ENCODE results near the gene FAM124A. TPM values are rescaled to one million over a fixed set of nuclear protein-coding genes. Genes with fewer than 3 reads are reported as not detected.

Gene FAM124A
- total and polyA plus RNA-seq, 10 of the 15 experiments (the other 5 are each of a cell fraction or from before 2014, with no cell fraction given) = not detected

DNA sequence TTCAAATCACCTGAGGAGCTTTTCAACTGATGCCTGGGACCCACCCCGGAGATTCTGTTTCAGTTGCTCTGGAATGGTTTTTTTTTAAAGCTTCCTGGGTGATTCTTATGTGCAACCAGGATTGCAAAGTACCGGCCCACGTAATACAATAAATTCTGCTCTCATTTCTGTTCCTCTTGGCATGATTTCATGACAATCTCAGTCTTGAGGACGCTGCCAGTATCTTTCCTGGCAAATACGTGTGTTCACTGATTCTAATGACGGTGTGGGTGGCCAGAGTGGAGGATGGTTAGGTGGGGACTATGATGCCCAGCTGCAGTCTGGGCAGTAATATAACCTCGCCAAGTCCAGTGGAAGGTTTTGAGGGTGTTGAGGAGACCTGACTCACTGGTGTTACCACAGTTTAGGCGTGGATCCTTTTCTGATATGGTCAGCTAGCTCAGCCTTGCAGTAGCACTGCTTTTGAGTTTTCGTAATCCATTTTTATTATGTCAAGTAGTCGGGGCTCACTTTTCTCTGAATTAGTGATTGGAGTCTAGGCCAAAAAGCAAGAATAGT, 49.4 kb downstream of the FAM124A start:
- Histone ChIP-seq H3K4me2 (ENCODE audit: control insufficient read depth, insufficient read depth) (no peak overlapping the region), H3K9me3 (replicated peaks; ENCODE audit: control insufficient read depth, insufficient read depth, low read length) (no peaks in the 10 kb centered on the region), H3K9ac (ENCODE audit: control insufficient read depth, insufficient read depth, low read length) (no peak overlapping the region), H3K4me3 (no peak overlapping the region), H3K36me3 (ENCODE audit: control insufficient read depth in 2 of 2, insufficient read depth in 2 of 2, low read length in 1 of 2) (no peaks in the 10 kb centered on the region), H4K20me1 (ENCODE audit: control insufficient read depth, insufficient read depth) (no peaks in the 10 kb centered on the region), H3K27ac (ENCODE audit: control insufficient read depth, insufficient read depth) (no peak overlapping the region), H3K27me3 (replicated peaks in 1 of 2; ENCODE audit: control insufficient read depth in 2 of 2, insufficient read depth in 2 of 2, low read length in 1 of 2) (peaks cover 3 to 9% of the 10 kb centered on the region in 2 experiments; a peak in 2 of 4 replicates), H3K4me1 (ENCODE audit: control insufficient read depth, insufficient read depth, low read length) (no peaks in the 10 kb centered on the region), H2AFZ (ENCODE audit: control insufficient read depth, low read depth, low read length) (no peak overlapping the region), H3K79me2 (ENCODE audit: control insufficient read depth, insufficient read depth, low read length) (no peaks in the 10 kb centered on the region)
- ATAC-seq = no peak
- POLR2A ChIA-PET = interaction anchor here (0.5 kb wide), 1 partner anchor 509 kb away, joined by 4 read pairs; no protein-coding TSS in a partner anchor
- no TSS peak for BruUV-seq (replicated peaks)
- CTCF ChIA-PET = interaction anchor here (1.3 kb wide), 1 partner anchor 15 kb away, joined by 3 read pairs; no protein-coding TSS in a partner anchor
- in situ Hi-C loops (cut with MboI) = no loop called here
- SMC1A ChIA-PET (ENCODE audit: uncharacterized antibody, unreplicated experiment) = interaction anchor here (1.0 to 1.5 kb wide), 3 partner anchors 11 to 526 kb away, joined by 3 read pairs; no protein-coding TSS in a partner anchor
- RAD21 ChIA-PET (ENCODE audit: unreplicated experiment) = no interaction called here
- DNase-seq (ENCODE audit: low read depth, low spot score) = no peak
- WGBS (ENCODE audit: insufficient coverage, insufficient replicate concordance, low lambda C conversion rate, missing lambda C conversion rate) = 28% methylated on average over 10 of the region's 10 CpGs
- intact Hi-C loops (cut with micrococcal nuclease; ENCODE audit: unreplicated experiment) = no loop called here
- no peak for FAIRE-seq
- no peak for TF ChIP-seq CTCF (IDR thresholded peaks at IDR 0.05 in 2 of 3, conservative IDR thresholded peaks at IDR 0.05 in 1 of 3; ENCODE audit: control insufficient read depth in 2 of 3, extremely low read depth in 1 of 3, insufficient read depth in 1 of 3, low read depth in 3 of 3, low read length in 3 of 3)

DNA sequence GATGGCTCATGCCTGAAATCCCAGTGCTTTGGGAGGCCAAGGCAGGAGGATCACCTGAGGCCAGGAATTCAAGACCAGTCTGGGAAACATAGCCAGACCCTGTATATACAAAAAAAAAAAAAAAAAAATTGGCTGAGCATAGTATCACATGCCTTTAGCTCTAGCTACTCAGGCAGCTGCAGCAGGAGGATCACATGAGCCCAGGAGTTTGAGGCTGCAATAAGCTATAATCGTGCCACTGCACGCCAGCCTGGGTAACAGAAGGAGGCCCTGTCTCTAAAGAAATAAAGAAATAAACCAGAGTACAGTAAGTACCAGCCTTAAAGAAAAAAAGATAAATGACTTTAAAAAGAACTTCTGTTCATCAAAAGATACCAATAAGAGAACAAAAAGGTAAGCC, 52.9 kb downstream of the FAM124A start:
- FAIRE-seq (no peak), ATAC-seq (no peak), DNase-seq (ENCODE audit: low read depth, low spot score) (no peak)
- Histone ChIP-seq H3K79me2 (ENCODE audit: control insufficient read depth, insufficient read depth, low read length) (no peaks in the 10 kb centered on the region), H3K36me3 (ENCODE audit: control insufficient read depth in 2 of 2, insufficient read depth in 2 of 2, low read length in 1 of 2) (no peaks in the 10 kb centered on the region), H3K4me2 (ENCODE audit: control insufficient read depth, insufficient read depth) (no peak overlapping the region), H3K4me3 (no peak overlapping the region), H3K9ac (ENCODE audit: control insufficient read depth, insufficient read depth, low read length) (no peak overlapping the region), H2AFZ (ENCODE audit: control insufficient read depth, low read depth, low read length) (no peak overlapping the region), H3K27ac (ENCODE audit: control insufficient read depth, insufficient read depth) (no peak overlapping the region), H3K9me3 (replicated peaks; ENCODE audit: control insufficient read depth, insufficient read depth, low read length) (no peaks in the 10 kb centered on the region), H3K27me3 (replicated peaks in 1 of 2; ENCODE audit: control insufficient read depth in 2 of 2, insufficient read depth in 2 of 2, low read length in 1 of 2) (peaks cover 3 to 9% of the 10 kb centered on the region in 2 experiments; a peak in 1 of 4 replicates), H4K20me1 (ENCODE audit: control insufficient read depth, insufficient read depth) (no peaks in the 10 kb centered on the region), H3K4me1 (ENCODE audit: control insufficient read depth, insufficient read depth, low read length) (no peaks in the 10 kb centered on the region)
- WGBS (ENCODE audit: insufficient coverage, insufficient replicate concordance, low lambda C conversion rate, missing lambda C conversion rate) = 32% methylated on average over 2 of the region's 2 CpGs
- intact Hi-C loops (cut with micrococcal nuclease; ENCODE audit: unreplicated experiment) = no loop called here
- SMC1A ChIA-PET (ENCODE audit: uncharacterized antibody, unreplicated experiment) = interaction anchor here (2.4 kb wide), 1 partner anchor 149 kb away, joined by 8 read pairs; no protein-coding TSS in a partner anchor
- POLR2A ChIA-PET = no interaction called here
- in situ Hi-C loops (cut with MboI) = no loop called here
- CTCF ChIA-PET = interaction anchor here (0.6 to 2.6 kb wide), 2 partner anchors 11 to 41 kb away, joined by 4 to 18 read pairs; no protein-coding TSS in a partner anchor
- RAD21 ChIA-PET (ENCODE audit: unreplicated experiment) = interaction anchor here (0.7 kb wide), 1 partner anchor 310 kb away, joined by 3 read pairs; no protein-coding TSS in a partner anchor
- no TSS peak for BruUV-seq (replicated peaks)
- TF ChIP-seq, protein P1, sequence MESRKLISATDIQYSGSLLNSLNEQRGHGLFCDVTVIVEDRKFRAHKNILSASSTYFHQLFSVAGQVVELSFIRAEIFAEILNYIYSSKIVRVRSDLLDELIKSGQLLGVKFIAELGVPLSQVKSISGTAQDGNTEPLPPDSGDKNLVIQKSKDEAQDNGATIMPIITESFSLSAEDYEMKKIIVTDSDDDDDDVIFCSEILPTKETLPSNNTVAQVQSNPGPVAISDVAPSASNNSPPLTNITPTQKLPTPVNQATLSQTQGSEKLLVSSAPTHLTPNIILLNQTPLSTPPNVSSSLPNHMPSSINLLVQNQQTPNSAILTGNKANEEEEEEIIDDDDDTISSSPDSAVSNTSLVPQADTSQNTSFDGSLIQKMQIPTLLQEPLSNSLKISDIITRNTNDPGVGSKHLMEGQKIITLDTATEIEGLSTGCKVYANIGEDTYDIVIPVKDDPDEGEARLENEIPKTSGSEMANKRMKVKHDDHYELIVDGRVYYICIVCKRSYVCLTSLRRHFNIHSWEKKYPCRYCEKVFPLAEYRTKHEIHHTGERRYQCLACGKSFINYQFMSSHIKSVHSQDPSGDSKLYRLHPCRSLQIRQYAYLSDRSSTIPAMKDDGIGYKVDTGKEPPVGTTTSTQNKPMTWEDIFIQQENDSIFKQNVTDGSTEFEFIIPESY (IDR thresholded peaks at IDR 0.05) = no peak
- TF ChIP-seq ZNF622 (IDR thresholded peaks at IDR 0.05) = no peak
- no peak for TF ChIP-seq LARP7 (IDR thresholded peaks at IDR 0.05)
- no peak for TF ChIP-seq ETV6 (conservative IDR thresholded peaks at IDR 0.05 in 1 of 2, IDR thresholded peaks at IDR 0.05 in 1 of 2; ENCODE audit: borderline replicate concordance in 1 of 2, low read depth in 1 of 2)
- no peak for TF ChIP-seq NFXL1 (IDR thresholded peaks at IDR 0.05; ENCODE audit: borderline replicate concordance)
- TF ChIP-seq, protein P2, sequence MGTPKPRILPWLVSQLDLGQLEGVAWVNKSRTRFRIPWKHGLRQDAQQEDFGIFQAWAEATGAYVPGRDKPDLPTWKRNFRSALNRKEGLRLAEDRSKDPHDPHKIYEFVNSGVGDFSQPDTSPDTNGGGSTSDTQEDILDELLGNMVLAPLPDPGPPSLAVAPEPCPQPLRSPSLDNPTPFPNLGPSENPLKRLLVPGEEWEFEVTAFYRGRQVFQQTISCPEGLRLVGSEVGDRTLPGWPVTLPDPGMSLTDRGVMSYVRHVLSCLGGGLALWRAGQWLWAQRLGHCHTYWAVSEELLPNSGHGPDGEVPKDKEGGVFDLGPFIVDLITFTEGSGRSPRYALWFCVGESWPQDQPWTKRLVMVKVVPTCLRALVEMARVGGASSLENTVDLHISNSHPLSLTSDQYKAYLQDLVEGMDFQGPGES (IDR thresholded peaks at IDR 0.05) = no peak

All from GM12878 (cell line).